MCF 10A (cell line): ENCODE results near the gene NRTN. TPM values are rescaled to one million over a fixed set of nuclear protein-coding genes. Genes with fewer than 3 reads are reported as not detected.

Experiments used
- BruUV-seq: library from RNA; stranded (reverse); fragments of 400-500 nt; replicated peaks from 2 replicates; lab custom pipeline; 2021; lab: Mats Ljungman, UMichigan
- CTCF ChIA-PET: fragments of 300-600 bp; sonication (Branson Sonifier 250); formaldehyde crosslinking; extraction: SDS; loops from one replicate; lab custom pipeline; 2021; ENCODE audit warnings: antibody characterized with exemption, inconsistent platforms; lab: Yijun Ruan, JAX
- POLR2A ChIA-PET: fragments of 300-600, 350-650 bp; sonication (Branson Sonifier 250); formaldehyde crosslinking; extraction: SDS; loops from one replicate; lab custom pipeline; 2020; ENCODE audit warnings: antibody characterized with exemption, inconsistent platforms; lab: Yijun Ruan, JAX
- DNase-seq: peaks from one replicate; pipeline ENCODE4 v3.0.0-alpha.2; 2018; ENCODE audit not compliant: unreplicated experiment
- H3K27ac Mint-ChIP-seq: one replicate; pipeline ENCODE4 v1.8.0; 2022; ENCODE audit warnings: mild to moderate bottlenecking, low read depth, mixed read lengths; ENCODE audit not compliant: unreplicated experiment
- H3K27me3 Mint-ChIP-seq: one replicate; pipeline ENCODE4 v1.8.0; 2022; ENCODE audit warnings: mixed read lengths; ENCODE audit not compliant: insufficient read depth, unreplicated experiment
- H3K36me3 Mint-ChIP-seq: one replicate; pipeline ENCODE4 v1.8.0; 2022; ENCODE audit warnings: mild to moderate bottlenecking, moderate library complexity, mixed read lengths; ENCODE audit not compliant: insufficient read depth, unreplicated experiment
- H3K4me1 Mint-ChIP-seq: one replicate; pipeline ENCODE4 v1.8.0; 2022; ENCODE audit warnings: mixed read lengths; ENCODE audit not compliant: insufficient read depth, unreplicated experiment
- H3K4me3 Mint-ChIP-seq: one replicate; pipeline ENCODE4 v1.8.0; 2022; ENCODE audit warnings: mild to moderate bottlenecking, moderate library complexity, mixed read lengths; ENCODE audit not compliant: unreplicated experiment
- H3K9me3 Mint-ChIP-seq: one replicate; pipeline ENCODE4 v1.8.0; 2022; ENCODE audit warnings: mixed read lengths; ENCODE audit not compliant: unreplicated experiment
- intact Hi-C: fragments of 100-400 bp; cut with micrococcal nuclease; formaldehyde crosslinking; loops from 2 replicates; pipeline ENCODE4 v1.14.1; 2022
- total RNA-seq: library from RNA; stranded (reverse); gene quantifications from 2 replicates; pipeline ENCODE4 v1.2.3, GENCODE V29; 2022
- TF ChIP-seq, protein P1 (sequence below): fragments of 200-600 bp; IDR thresholded peaks from one replicate; pipeline ENCODE4 v1.8.0; 2022; ENCODE audit warnings: antibody characterized with exemption, mild to moderate bottlenecking; ENCODE audit not compliant: unreplicated experiment

NRTN gene
- total RNA-seq, 1 experiment from 2014 or later: 0.75 TPM

DNA sequence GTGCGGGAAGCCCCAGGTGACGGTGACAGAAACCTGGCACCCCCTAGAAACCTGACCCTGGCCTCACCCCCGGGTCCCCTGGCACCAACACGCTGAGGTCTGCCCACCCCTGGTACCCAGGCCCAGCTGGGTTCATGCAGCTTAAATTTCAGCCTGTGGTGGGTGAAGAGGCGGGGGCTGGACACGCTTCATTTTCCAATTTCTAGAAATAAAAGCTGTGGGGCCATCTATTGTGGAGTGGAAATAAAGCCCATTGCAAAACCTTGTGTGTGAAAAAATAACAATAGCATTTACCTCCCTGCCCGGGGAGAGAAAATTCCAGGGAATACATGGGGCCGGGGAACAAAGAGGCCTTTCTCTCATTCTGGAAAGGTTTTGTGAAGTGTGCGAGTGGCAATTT, 73.0 kb downstream of the NRTN start:
- H3K4me3 Mint-ChIP-seq: no peak overlapping the region
- H3K4me1 Mint-ChIP-seq: no peaks in the 10 kb centered on the region
- CTCF ChIA-PET: interaction anchor here (0.5 kb wide), 1 partner anchor 74 kb away, joined by 3 read pairs; no protein-coding TSS in a partner anchor

More for the DNA sequence above, 73.0 kb downstream of the NRTN start:
- Mint-ChIP-seq H3K27ac (no peak overlapping the region), H3K36me3 (no peaks in the 10 kb centered on the region), H3K27me3 (no peaks in the 10 kb centered on the region), H3K9me3 (no peaks in the 10 kb centered on the region)
- TF ChIP-seq, protein P1, sequence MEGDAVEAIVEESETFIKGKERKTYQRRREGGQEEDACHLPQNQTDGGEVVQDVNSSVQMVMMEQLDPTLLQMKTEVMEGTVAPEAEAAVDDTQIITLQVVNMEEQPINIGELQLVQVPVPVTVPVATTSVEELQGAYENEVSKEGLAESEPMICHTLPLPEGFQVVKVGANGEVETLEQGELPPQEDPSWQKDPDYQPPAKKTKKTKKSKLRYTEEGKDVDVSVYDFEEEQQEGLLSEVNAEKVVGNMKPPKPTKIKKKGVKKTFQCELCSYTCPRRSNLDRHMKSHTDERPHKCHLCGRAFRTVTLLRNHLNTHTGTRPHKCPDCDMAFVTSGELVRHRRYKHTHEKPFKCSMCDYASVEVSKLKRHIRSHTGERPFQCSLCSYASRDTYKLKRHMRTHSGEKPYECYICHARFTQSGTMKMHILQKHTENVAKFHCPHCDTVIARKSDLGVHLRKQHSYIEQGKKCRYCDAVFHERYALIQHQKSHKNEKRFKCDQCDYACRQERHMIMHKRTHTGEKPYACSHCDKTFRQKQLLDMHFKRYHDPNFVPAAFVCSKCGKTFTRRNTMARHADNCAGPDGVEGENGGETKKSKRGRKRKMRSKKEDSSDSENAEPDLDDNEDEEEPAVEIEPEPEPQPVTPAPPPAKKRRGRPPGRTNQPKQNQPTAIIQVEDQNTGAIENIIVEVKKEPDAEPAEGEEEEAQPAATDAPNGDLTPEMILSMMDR: no peak
- no TSS peak for BruUV-seq
- intact Hi-C loops: no loop called here
- POLR2A ChIA-PET: no interaction called here
- DNase-seq: no peak

Other genes with a start within 250 kb of the NRTN start
- 0.20 and 0.21 TPM in 2 replicates for gene TINCR, start 237.1 kb upstream of the NRTN start, total RNA-seq
- gene SAFB2, start 182.3 kb upstream of the NRTN start, total RNA-seq: 98.6 and 118 TPM in 2 replicates
- gene SAFB, start 182.0 kb upstream of the NRTN start, total RNA-seq: 135 and 137 TPM in 2 replicates
- gene MICOS13, start 124.6 kb upstream of the NRTN start, total RNA-seq: 51.5 and 73.0 TPM in 2 replicates
- gene HSD11B1L, start 124.0 kb upstream of the NRTN start, total RNA-seq: 4.1 and 5.5 TPM in 2 replicates
- 1,569 and 1,807 TPM in 2 replicates for gene RPL36, start 114.8 kb upstream of the NRTN start, total RNA-seq
- gene LONP1, start 84.9 kb upstream of the NRTN start, total RNA-seq: 219 and 254 TPM in 2 replicates
- not detected in 2 replicates for gene CATSPERD, start 84.4 kb upstream of the NRTN start, total RNA-seq
- 6.4 and 9.4 TPM in 2 replicates for gene PRR22, start 20.3 kb upstream of the NRTN start, total RNA-seq
- gene DUS3L, start 13.9 kb upstream of the NRTN start, total RNA-seq: 53.5 and 77.6 TPM in 2 replicates
- not detected in 2 replicates for gene FUT6, start 34.6 kb downstream of the NRTN start, total RNA-seq
- 0.22 and 0.51 TPM in 2 replicates for gene FUT3, start 46.4 kb downstream of the NRTN start, total RNA-seq
- not detected in 2 replicates for gene FUT5, start 65.5 kb downstream of the NRTN start, total RNA-seq
- 239 and 243 TPM in 2 replicates for gene NDUFA11, start 98.7 kb downstream of the NRTN start, total RNA-seq
- gene VMAC, start 99.8 kb downstream of the NRTN start, total RNA-seq: 6.6 and 7.0 TPM in 2 replicates
- 7.3 and 8.5 TPM in 2 replicates for gene CAPS, start 109.2 kb downstream of the NRTN start, total RNA-seq
- 57.9 and 59.5 TPM in 2 replicates for gene RANBP3, start 173.1 kb downstream of the NRTN start, total RNA-seq